Mesothelial cell of epicardium (in vitro differentiated cells): Measurements from ENCODE around the gene BOC. TPM values are rescaled to one million over a fixed set of nuclear protein-coding genes. Genes with fewer than 3 reads are reported as not detected.

Source experiments
- DNase-seq, 2 experiments: peaks; one replicate each; pipeline ENCODE4 v3.0.0; 2021; ENCODE audit warnings: low spot score in 2 of 2; ENCODE audit not compliant: unreplicated experiment in 2 of 2
- H3K27ac Mint-ChIP-seq: 2 replicates; pipeline ENCODE4 v1.8.0; 2021; ENCODE audit warnings: mixed read lengths
- H3K27me3 Mint-ChIP-seq: 2 replicates; pipeline ENCODE4 v1.8.0; 2021; ENCODE audit warnings: low read depth, mixed read lengths
- H3K36me3 Mint-ChIP-seq: 2 replicates; pipeline ENCODE4 v1.8.0; 2021; ENCODE audit warnings: mixed read lengths
- H3K4me1 Mint-ChIP-seq: 2 replicates; pipeline ENCODE4 v1.8.0; 2021; ENCODE audit warnings: mixed read lengths
- H3K4me3 Mint-ChIP-seq: 2 replicates; pipeline ENCODE4 v1.8.0; 2021; ENCODE audit warnings: mild to moderate bottlenecking, moderate library complexity, mixed read lengths
- H3K9me3 Mint-ChIP-seq: 2 replicates; pipeline ENCODE4 v1.8.0; 2021; ENCODE audit warnings: mixed read lengths
- total RNA-seq: library from RNA; stranded (reverse); gene quantifications from 3 replicates; pipeline ENCODE4 v1.2.1, GENCODE V29; 2021
- TF ChIP-seq, protein P1 (sequence below): fragments of 200-600 bp; sonication (generic); IDR thresholded peaks from one replicate; pipeline ENCODE4 v1.5.0; 2021; ENCODE audit warnings: antibody characterized with exemption; ENCODE audit not compliant: unreplicated experiment

Gene BOC
- total RNA-seq, 1 donor from 2014 or later, result 85.3 TPM

GRCh38 chr3:113314923-113315322 is 103.6 kb downstream of the BOC start:
- Mint-ChIP-seq H3K4me3 (no peak overlapping the region), H3K36me3 (peaks cover 47% of the 10 kb centered on the region), H3K9me3 (peaks cover 50% of the 10 kb centered on the region), H3K4me1 (no peaks in the 10 kb centered on the region), H3K27ac (no peak overlapping the region), H3K27me3 (no peaks in the 10 kb centered on the region)
- TF ChIP-seq, protein P1, sequence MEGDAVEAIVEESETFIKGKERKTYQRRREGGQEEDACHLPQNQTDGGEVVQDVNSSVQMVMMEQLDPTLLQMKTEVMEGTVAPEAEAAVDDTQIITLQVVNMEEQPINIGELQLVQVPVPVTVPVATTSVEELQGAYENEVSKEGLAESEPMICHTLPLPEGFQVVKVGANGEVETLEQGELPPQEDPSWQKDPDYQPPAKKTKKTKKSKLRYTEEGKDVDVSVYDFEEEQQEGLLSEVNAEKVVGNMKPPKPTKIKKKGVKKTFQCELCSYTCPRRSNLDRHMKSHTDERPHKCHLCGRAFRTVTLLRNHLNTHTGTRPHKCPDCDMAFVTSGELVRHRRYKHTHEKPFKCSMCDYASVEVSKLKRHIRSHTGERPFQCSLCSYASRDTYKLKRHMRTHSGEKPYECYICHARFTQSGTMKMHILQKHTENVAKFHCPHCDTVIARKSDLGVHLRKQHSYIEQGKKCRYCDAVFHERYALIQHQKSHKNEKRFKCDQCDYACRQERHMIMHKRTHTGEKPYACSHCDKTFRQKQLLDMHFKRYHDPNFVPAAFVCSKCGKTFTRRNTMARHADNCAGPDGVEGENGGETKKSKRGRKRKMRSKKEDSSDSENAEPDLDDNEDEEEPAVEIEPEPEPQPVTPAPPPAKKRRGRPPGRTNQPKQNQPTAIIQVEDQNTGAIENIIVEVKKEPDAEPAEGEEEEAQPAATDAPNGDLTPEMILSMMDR, result no peak
- DNase-seq, result no peak

DNA sequence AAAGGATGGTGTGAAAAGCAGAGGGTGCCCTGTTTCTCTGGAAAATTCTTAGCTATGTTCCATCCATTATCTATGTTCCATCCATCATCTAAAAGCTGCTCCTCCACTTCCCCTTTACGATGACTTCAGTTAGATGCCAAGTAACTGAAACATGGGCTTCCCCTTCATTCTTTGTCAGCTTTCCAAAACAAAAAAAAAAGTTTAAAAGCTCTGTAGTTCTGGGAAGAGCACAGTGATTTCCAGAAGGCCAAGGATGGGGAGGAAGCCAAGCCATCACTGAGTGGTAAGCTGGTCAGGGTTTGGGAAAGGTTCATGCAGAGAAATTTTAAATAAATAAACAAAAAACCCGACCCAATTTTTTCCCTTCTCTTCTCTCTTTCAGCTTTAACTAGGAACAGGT is 118.4 kb downstream of the BOC start:
- Mint-ChIP-seq H3K4me3 (no peak overlapping the region), H3K36me3 (peaks cover 17% of the 10 kb centered on the region), H3K27me3 (no peaks in the 10 kb centered on the region), H3K9me3 (peaks cover 11% of the 10 kb centered on the region), H3K27ac (no peak overlapping the region), H3K4me1 (no peaks in the 10 kb centered on the region)
- no peak for DNase-seq
- TF ChIP-seq, protein P1, result no peak

GRCh38 chr3:113330742-113331141 is 119.4 kb downstream of the BOC start:
- Mint-ChIP-seq H3K27me3 (no peaks in the 10 kb centered on the region), H3K27ac (no peak overlapping the region), H3K36me3 (peaks cover 13% of the 10 kb centered on the region), H3K9me3 (peaks cover 8% of the 10 kb centered on the region), H3K4me3 (no peak overlapping the region), H3K4me1 (no peaks in the 10 kb centered on the region)
- TF ChIP-seq, protein P1, result no peak
- DNase-seq, result no peak

GRCh38 chr3:113331187-113331586 is 119.8 kb downstream of the BOC start:
- DNase-seq, result no peak
- no peaks in the 10 kb centered on the region for H3K4me1 Mint-ChIP-seq
- TF ChIP-seq, protein P1, result no peak
- peaks cover 9% of the 10 kb centered on the region for H3K36me3 Mint-ChIP-seq
- no peaks in the 10 kb centered on the region for H3K27me3 Mint-ChIP-seq
- H3K9me3 Mint-ChIP-seq, result peaks cover 3% of the 10 kb centered on the region
- no peak overlapping the region for H3K27ac Mint-ChIP-seq
- H3K4me3 Mint-ChIP-seq, result no peak overlapping the region

Other genes starting within 250 kb of the BOC start
- 0.86 to 1.8 TPM (median 1.3 TPM) in 3 replicates for gene CD200R1, start 236.5 kb upstream of the BOC start, total RNA-seq
- 24.8 to 29.6 TPM (median 29.1 TPM) in 3 replicates for gene GTPBP8, start 220.6 kb upstream of the BOC start, total RNA-seq
- gene CFAP44, start 229.9 kb downstream of the BOC start, total RNA-seq, result 11.5 to 13.4 TPM (median 11.5 TPM) in 3 replicates